NCI-H748 (cell line): ENCODE data around the gene MID1.
"Not testable (repeated sequence)": the region's sequence is repeated elsewhere in the genome, so short reads cannot be mapped to it uniquely, and the experiment has no call there.

Experiments used
- DNase-seq: peaks from one replicate; lab custom pipeline; 2025; ENCODE audit not compliant: unreplicated experiment; lab: John Stamatoyannopoulos, UW

MID1 gene

GRCh38 chrX:10618961-10619360 is 1.4 kb downstream of the MID1 start:
- peak; percentile 38 for DNase-seq

GRCh38 chrX:10617999-10618351 is 2.4 kb downstream of the MID1 start:
- DNase-seq: peak; percentile 70

GRCh38 chrX:10617186-10617998 is 3.0 kb downstream of the MID1 start:
- no peak for DNase-seq

- peak; percentile 83 for DNase-seq
Observed at GRCh38 chrX:10615931-10616774, 4.2 kb downstream of the MID1 start.

- no peak for DNase-seq
Observed at GRCh38 chrX:10612215-10612614, 8.2 kb downstream of the MID1 start.

GRCh38 chrX:10611441-10612090 is 8.8 kb downstream of the MID1 start:
- no peak for DNase-seq

GRCh38 chrX:10608099-10608498 is 12.3 kb downstream of the MID1 start:
- DNase-seq: no peak

GRCh38 chrX:10607233-10607632 is 13.2 kb downstream of the MID1 start:
- DNase-seq: no peak

GRCh38 chrX:10603612-10604011 is 16.8 kb downstream of the MID1 start:
- no peak for DNase-seq

GRCh38 chrX:10602646-10603045 is 17.7 kb downstream of the MID1 start:
- no peak for DNase-seq

GRCh38 chrX:10600479-10600878 is 19.9 kb downstream of the MID1 start:
- DNase-seq: no peak

- no peak for DNase-seq
Observed at GRCh38 chrX:10598540-10598939, 21.8 kb downstream of the MID1 start.

- DNase-seq: peak; percentile 49
Observed at GRCh38 chrX:10597871-10598270, 22.5 kb downstream of the MID1 start.

- DNase-seq: no peak
Observed at GRCh38 chrX:10591363-10592335, 28.7 kb downstream of the MID1 start.

GRCh38 chrX:10589787-10590186 is 30.6 kb downstream of the MID1 start:
- DNase-seq: not testable (repeated sequence)

- DNase-seq: no peak
Observed at GRCh38 chrX:10589098-10589497, 31.3 kb downstream of the MID1 start.

GRCh38 chrX:10584882-10585281 is 35.5 kb downstream of the MID1 start:
- not testable (repeated sequence) for DNase-seq

GRCh38 chrX:10582945-10583344 is 37.4 kb downstream of the MID1 start:
- DNase-seq: no peak

- DNase-seq: no peak
Observed at GRCh38 chrX:10582215-10582733, 38.1 kb downstream of the MID1 start.
